Peyer's patch (tissue), 4 donors: ENCODE results near the gene MRPS23. TPM values are rescaled to one million over a fixed set of nuclear protein-coding genes. Genes with fewer than 3 reads are reported as not detected.
A peak's percentile ranks its signal among the peaks of the same experiment; 100 is the strongest.
"Not testable (repeated sequence)": the region's sequence is repeated elsewhere in the genome, so short reads cannot be mapped to it uniquely, and the experiment has no call there.

Experiments used
- DNase-seq, 3 donors: peaks; one replicate each; pipeline ENCODE4 v3.0.0-alpha.2; 2017 to 2019
- H3K27ac ChIP-seq, 4 donors: fragments of 200-600 bp; sonication (generic); one replicate each; pipeline ENCODE4 v1.5.1; 2016 to 2019
- H3K27me3 ChIP-seq, 2 donors: fragments of 200-600 bp; sonication (generic); one replicate each; pipeline ENCODE4 v1.5.1; 2019
- H3K36me3 ChIP-seq, 3 donors: fragments of 200-600 bp; sonication (generic); one replicate each; pipeline ENCODE4 v1.5.1; 2016 to 2019
- H3K4me1 ChIP-seq, 4 donors: fragments of 200-600 bp; sonication (generic); one replicate each; pipeline ENCODE4 v1.5.1; 2016 to 2019
- H3K4me3 ChIP-seq, 4 donors: fragments of 200-600 bp; sonication (generic); 1 replicate in 3 of 4; 2 replicates in 1 of 4; pipeline ENCODE4 v1.5.1; 2016 to 2019; ENCODE audit warnings: mild to moderate bottlenecking in 1 of 4
- H3K9me3 ChIP-seq, 4 donors: fragments of 200-600 bp; sonication (generic); one replicate each; pipeline ENCODE4 v1.5.1; 2016 to 2019; ENCODE audit warnings: mild to moderate bottlenecking in 1 of 4
- POLR2A ChIP-seq, 2 donors: fragments of 450-650 bp; IDR thresholded peaks; one replicate each; pipeline ENCODE4 v1.5.1; 2017; ENCODE audit warnings: antibody characterized with exemption in 2 of 2, mild to moderate bottlenecking in 2 of 2, moderate library complexity in 2 of 2
- total RNA-seq, 4 donors: library from RNA; depleted of rRNA; stranded (reverse); fragments of >200 nt; gene quantifications; one replicate each; pipeline ENCODE4 v1.1.0, GENCODE V29; 2016
- TF ChIP-seq, protein P1 (sequence below), 6 experiments: fragments of 450-650 bp in 4 of 6; fragments of 200-600 bp in 2 of 6; sonication (generic) in 1 of 6; IDR thresholded peaks; one replicate each; pipeline ENCODE4 v1.5.1; 2017 to 2019; ENCODE audit warnings: antibody characterized with exemption in 6 of 6, mild to moderate bottlenecking in 3 of 6, moderate library complexity in 1 of 6

The MRPS23 gene
- total RNA-seq, 4 donors from 2014 or later = 0.83 to 7.4 (median 5.2) TPM

DNA sequence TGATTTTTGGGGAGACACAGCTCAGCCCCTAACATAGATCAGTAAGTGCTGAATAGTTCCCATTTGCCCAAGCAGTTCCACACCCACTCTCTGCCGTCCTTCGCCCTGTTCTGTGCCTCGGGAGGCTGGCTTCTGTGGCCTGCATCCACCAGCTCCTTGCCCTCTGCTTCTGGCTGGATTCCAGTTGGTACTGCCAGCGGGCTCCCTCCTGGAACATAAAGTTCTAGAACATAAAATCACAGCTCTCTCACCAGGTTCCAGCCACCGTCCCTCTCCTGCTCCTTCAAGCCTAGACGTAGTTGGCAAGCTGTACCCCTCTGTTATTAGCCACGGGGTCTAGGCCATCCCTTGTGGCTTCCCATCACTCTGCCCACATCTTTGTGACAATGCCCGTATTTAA, 3.9 kb upstream of the MRPS23 start:
- DNase-seq = peak in 2 of 3 donors; percentile 60 to 63
- Histone ChIP-seq H3K27me3 (no peaks in the 10 kb centered on the region), H3K27ac (peak overlapping the region in 2 of 4 donors; percentile 40 to 60), H3K4me3 (no peak overlapping the region), H3K36me3 (no peaks in the 10 kb centered on the region), H3K4me1 (peaks cover 0 to 34% (median 7%) of the 10 kb centered on the region in 4 donors), H3K9me3 (no peaks in the 10 kb centered on the region)
- TF ChIP-seq, protein P1, sequence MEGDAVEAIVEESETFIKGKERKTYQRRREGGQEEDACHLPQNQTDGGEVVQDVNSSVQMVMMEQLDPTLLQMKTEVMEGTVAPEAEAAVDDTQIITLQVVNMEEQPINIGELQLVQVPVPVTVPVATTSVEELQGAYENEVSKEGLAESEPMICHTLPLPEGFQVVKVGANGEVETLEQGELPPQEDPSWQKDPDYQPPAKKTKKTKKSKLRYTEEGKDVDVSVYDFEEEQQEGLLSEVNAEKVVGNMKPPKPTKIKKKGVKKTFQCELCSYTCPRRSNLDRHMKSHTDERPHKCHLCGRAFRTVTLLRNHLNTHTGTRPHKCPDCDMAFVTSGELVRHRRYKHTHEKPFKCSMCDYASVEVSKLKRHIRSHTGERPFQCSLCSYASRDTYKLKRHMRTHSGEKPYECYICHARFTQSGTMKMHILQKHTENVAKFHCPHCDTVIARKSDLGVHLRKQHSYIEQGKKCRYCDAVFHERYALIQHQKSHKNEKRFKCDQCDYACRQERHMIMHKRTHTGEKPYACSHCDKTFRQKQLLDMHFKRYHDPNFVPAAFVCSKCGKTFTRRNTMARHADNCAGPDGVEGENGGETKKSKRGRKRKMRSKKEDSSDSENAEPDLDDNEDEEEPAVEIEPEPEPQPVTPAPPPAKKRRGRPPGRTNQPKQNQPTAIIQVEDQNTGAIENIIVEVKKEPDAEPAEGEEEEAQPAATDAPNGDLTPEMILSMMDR (IDR thresholded peaks at IDR 0.05) = no peak
- peak in 1 of 2 donors; percentile 10 for TF ChIP-seq POLR2A (IDR thresholded peaks at IDR 0.05)

DNA sequence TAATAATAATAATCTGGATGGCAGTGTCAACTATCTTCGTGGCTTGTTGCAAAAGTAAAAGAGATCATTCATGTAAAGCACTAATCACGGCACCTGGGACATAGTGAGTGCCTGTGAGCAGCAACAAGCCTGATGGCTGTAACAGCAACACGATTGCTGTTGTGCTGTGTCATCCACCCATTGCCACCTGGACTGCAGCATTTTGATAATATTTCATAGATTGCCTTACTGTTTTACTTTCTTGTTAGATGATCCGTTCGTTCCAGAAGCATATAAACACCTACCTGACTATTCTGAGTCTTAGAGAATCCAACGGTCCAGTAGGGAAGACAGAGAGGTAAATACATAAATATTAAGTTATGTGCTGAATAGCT, 3.1 kb upstream of the MRPS23 start:
- Histone ChIP-seq H3K36me3 (peaks cover 0 to 6% (median 0%) of the 10 kb centered on the region in 3 donors), H3K9me3 (no peaks in the 10 kb centered on the region), H3K4me3 (no peak overlapping the region), H3K4me1 (peaks cover 0 to 36% (median 7%) of the 10 kb centered on the region in 4 donors), H3K27ac (peak overlapping the region in 1 of 4 donors; percentile 60), H3K27me3 (no peaks in the 10 kb centered on the region)
- DNase-seq = no peak
- no peak for TF ChIP-seq POLR2A (IDR thresholded peaks at IDR 0.05)
- TF ChIP-seq, protein P1 (IDR thresholded peaks at IDR 0.05) = no peak

DNA sequence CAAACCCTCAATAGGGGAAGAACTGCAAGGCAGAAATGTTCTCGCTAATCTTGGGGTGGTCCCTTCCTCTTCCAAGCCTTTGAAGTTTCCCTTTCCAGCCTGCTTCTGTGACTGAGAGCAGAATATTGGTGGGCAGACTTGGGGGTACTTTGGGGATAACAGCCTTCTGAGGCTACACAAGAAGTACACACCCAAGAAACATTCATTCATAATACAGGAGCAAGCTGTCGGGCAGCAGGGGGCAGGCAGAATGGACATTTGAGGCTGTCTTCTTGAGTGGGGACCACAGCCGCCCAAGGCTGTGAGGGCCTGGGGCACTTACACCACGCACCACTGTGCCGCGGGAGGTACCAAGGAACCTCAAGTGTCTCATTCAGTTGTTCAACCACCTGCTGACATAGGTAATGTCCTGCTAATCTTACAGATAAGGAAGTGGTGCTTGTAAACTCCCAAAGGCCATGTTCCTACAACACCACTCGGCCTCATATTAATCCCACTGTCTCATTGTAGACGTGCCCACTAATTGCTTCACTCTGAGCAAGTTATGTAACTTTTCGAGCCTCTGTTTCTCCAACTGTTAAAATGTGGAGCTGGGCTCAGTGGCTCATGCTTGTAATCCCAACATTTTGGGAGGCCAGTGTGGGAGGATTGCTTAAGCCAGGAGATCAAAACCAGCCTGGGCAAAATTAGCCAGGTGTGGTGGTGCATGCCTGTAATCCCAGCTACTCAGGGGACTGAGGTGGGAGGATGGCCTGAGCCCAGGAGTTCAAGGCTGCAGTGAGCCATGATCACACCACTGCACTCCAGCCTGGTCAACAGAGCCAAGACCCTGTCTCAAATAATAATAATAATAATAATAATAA, 2.5 kb upstream of the MRPS23 start:
- no peaks in the 10 kb centered on the region for H3K9me3 ChIP-seq
- peak overlapping the region in 3 of 4 donors; percentile 55 to 98 (median 86) for H3K27ac ChIP-seq
- H3K27me3 ChIP-seq = no peaks in the 10 kb centered on the region
- no peak overlapping the region for H3K4me3 ChIP-seq
- H3K4me1 ChIP-seq = peaks cover 0 to 36% (median 7%) of the 10 kb centered on the region in 4 donors
- DNase-seq = no peak
- H3K36me3 ChIP-seq = peaks cover 0 to 10% (median 0%) of the 10 kb centered on the region in 3 donors
- TF ChIP-seq, protein P1 (IDR thresholded peaks at IDR 0.05) = no peak
- no peak for TF ChIP-seq POLR2A (IDR thresholded peaks at IDR 0.05)

DNA sequence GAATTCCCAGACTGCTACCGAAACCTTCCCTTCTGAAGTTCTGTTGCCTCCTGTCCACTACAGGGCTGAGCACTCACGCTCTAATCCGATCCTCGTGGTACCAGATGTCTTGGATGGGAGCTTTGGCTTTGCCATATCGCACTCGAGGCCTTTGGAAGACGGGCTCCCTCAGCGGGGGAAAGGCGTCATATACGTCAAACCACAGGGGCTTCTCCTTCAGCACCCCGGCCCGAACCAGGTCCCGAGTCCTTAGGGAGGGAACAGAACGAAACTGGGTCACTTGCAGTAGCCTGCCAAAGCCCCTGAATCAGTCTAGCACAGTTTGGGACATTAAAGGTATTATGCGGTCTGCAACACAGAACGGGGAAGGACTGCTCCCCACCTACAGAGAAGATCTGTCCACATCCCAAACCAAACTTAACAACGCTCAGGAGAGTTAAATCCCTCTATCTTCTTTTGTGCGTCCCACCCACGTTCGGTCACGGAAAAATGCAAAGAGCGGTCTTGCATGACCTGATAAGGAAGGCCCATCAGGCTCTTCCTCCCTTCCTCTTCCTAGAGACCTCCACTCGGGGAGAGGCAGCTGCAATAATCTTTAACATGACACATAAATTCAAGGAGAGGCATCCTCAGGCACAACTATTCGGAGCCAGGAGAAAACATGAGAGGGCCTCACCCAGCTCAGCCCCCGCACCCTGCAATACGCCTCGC, 526 bp downstream of the MRPS23 start:
- DNase-seq = no peak

DNA sequence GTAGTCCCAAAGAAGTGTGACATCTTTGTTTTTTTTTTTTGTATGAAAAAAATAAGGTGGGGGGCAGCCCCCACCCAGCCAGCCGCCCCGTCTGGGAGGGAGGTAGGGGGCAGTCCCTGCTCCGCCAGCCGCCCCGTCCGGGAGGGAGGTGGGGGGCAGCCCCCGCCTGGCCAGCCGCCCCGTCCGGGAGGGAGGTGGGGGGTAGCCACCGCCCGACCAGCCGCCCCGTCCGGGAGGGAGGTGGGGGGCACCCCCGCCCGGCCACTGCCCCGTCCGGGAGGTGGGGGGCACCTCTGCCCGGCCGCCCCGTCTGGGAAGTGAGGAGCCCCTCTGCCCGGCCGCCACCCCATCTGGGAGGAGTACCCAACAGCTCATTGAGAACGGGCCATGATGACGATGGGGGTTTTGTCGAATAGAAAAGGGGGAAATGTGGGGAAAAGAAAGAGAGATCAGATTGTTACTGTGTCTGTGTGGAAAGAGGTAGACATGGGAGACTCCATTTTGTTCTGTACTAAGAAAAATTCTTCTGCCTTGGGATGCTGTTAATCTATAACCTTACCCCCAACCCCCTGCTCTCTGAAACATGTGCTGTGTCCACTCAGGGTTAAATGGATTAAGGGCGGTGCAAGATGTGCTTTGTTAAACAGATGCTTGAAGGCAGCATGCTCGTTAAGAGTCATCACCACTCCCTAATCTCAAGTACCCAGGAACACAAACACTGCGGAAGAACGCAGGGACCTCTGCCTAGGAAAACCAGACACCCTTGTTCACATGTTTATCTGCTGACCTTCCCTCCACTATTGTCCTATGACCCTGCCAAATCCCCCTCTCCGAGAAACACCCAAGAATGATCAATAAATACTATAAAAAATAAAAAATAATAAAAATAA, 3.5 kb downstream of the MRPS23 start:
- not testable (repeated sequence) for H3K27ac ChIP-seq, DNase-seq, H3K4me3 ChIP-seq, H3K9me3 ChIP-seq, H3K27me3 ChIP-seq
- Histone ChIP-seq H3K4me1 (peaks cover 0 to 13% (median 2%) of the 10 kb centered on the region in 4 donors), H3K36me3 (peaks cover 0 to 14% (median 0%) of the 10 kb centered on the region in 3 donors)

More for the DNA sequence above, 526 bp downstream of the MRPS23 start:
- Histone ChIP-seq H3K36me3 (peaks cover 0 to 10% (median 0%) of the 10 kb centered on the region in 3 donors), H3K9me3 (no peaks in the 10 kb centered on the region), H3K4me3 (peak overlapping the region; percentile 74 to 82 (median 80)), H3K27me3 (no peaks in the 10 kb centered on the region), H3K4me1 (peaks cover 0 to 35% (median 7%) of the 10 kb centered on the region in 4 donors), H3K27ac (peak overlapping the region; percentile 56 to 98 (median 86))
- TF ChIP-seq, protein P1 (IDR thresholded peaks at IDR 0.05) = no peak
- TF ChIP-seq POLR2A (IDR thresholded peaks at IDR 0.05) = no peak
